ENCODE results near the gene SEC22C. TPM values are rescaled to one million over a fixed set of nuclear protein-coding genes. Genes with fewer than 3 reads are reported as not detected.
A peak's percentile ranks its signal among the peaks of the same experiment; 100 is the strongest.

SEC22C gene
- total and polyA plus RNA-seq, 2 of the 13 experiments (the other 11 are each of a cell fraction or from before 2014, with no cell fraction given), result 20.0 to 40.0 TPM

DNA sequence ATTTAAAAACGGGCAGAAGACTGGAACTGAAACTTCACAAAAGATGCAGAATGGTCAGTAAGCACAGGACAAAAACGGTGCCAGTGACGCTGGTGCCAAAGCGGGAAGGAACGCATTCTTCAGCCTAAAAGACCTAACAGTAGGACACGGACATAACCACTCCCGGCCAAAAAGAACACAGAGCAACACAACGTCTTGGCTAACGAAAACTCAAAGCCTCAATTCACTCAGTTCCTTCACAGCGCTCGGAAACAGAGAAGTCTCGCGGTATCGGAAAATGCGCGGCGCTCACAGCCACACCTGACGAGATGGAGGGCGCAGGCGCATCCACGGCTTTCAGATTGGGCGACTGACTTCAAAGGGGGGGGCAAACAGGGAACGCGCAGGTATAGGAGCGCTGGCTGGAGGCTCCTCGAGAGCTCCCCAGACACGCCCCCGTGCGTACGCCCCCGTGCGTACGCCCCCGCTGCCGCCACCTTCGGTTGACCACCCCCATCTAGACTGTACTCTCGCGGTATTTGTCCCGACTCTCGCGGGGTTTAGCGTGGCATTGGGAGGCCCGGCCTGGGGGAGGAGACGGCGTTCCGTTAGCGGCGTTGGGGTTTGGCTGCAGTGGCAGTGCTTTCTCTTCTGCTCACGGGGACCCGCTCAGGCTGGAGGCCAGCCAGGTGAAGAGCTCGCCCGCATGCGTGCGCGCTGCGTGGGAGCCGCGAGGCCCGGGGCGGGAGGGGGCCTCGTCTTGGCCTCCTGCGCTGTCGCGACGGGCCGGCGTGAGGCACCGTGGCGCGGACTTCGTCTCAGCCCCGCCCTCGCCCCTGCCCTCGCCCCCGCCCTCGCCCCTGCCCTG is 18.6 kb upstream of the SEC22C start, which contains the start of gene NKTR (continued):
- no peak for TF ChIP-seq TIGD3 (CRISPR knock-in tag; IDR thresholded peaks at IDR 0.05; ENCODE audit: borderline replicate concordance)
- peak; percentile 40; the same call in 1 of the 2 replicates for TF ChIP-seq CREM (IDR thresholded peaks at IDR 0.05)
- no peak for TF ChIP-seq CREM (CRISPR knock-in tag; IDR thresholded peaks at IDR 0.05)
- TF ChIP-seq, protein P1, sequence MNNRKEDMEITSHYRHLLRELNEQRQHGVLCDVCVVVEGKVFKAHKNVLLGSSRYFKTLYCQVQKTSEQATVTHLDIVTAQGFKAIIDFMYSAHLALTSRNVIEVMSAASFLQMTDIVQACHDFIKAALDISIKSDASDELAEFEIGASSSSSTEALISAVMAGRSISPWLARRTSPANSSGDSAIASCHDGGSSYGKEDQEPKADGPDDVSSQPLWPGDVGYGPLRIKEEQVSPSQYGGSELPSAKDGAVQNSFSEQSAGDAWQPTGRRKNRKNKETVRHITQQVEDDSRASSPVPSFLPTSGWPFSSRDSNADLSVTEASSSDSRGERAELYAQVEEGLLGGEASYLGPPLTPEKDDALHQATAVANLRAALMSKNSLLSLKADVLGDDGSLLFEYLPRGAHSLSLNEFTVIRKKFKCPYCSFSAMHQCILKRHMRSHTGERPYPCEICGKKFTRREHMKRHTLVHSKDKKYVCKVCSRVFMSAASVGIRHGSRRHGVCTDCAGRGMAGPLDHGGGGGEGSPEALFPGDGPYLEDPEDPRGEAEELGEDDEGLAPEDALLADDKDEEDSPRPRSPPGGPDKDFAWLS (CRISPR knock-in tag; IDR thresholded peaks at IDR 0.05; ENCODE audit: borderline replicate concordance), result no peak
- TF ChIP-seq RAD21 (CRISPR knock-in tag; IDR thresholded peaks at IDR 0.05), result peak; percentile 55
- no peak for TF ChIP-seq ZNF180 (CRISPR knock-in tag; IDR thresholded peaks at IDR 0.05; ENCODE audit: borderline replicate concordance, low read depth)
- TF ChIP-seq NFE2L2 (IDR thresholded peaks at IDR 0.05; ENCODE audit: low read length), result no peak
- TF ChIP-seq POLR2AphosphoS5 (IDR thresholded peaks at IDR 0.05; ENCODE audit: low read depth, low read length), result peak; percentile 94
- TF ChIP-seq USF2 (IDR thresholded peaks at IDR 0.05; ENCODE audit: low read depth, low read length), result no peak
- no peak for TF ChIP-seq USF2 (CRISPR knock-in tag; IDR thresholded peaks at IDR 0.05; ENCODE audit: borderline replicate concordance)
- no peak for TF ChIP-seq ZNF503 (CRISPR knock-in tag; IDR thresholded peaks at IDR 0.05)
- no peak for TF ChIP-seq ZNF672 (CRISPR knock-in tag; IDR thresholded peaks at IDR 0.05)
- no peak for TF ChIP-seq TEAD2 (CRISPR knock-in tag; IDR thresholded peaks at IDR 0.05)
- TF ChIP-seq THAP7 (CRISPR knock-in tag; IDR thresholded peaks at IDR 0.05), result no peak
- TF ChIP-seq ZNF564 (CRISPR knock-in tag; IDR thresholded peaks at IDR 0.05), result peak; percentile 86
- TF ChIP-seq YEATS2 (CRISPR knock-in tag; IDR thresholded peaks at IDR 0.05; ENCODE audit: borderline replicate concordance), result peak; percentile 96
- TF ChIP-seq, protein P2, sequence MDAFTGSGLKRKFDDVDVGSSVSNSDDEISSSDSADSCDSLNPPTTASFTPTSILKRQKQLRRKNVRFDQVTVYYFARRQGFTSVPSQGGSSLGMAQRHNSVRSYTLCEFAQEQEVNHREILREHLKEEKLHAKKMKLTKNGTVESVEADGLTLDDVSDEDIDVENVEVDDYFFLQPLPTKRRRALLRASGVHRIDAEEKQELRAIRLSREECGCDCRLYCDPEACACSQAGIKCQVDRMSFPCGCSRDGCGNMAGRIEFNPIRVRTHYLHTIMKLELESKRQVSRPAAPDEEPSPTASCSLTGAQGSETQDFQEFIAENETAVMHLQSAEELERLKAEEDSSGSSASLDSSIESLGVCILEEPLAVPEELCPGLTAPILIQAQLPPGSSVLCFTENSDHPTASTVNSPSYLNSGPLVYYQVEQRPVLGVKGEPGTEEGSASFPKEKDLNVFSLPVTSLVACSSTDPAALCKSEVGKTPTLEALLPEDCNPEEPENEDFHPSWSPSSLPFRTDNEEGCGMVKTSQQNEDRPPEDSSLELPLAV (CRISPR knock-in tag; conservative IDR thresholded peaks at IDR 0.05; ENCODE audit: low read depth), result no peak
- TF ChIP-seq, protein P3, sequence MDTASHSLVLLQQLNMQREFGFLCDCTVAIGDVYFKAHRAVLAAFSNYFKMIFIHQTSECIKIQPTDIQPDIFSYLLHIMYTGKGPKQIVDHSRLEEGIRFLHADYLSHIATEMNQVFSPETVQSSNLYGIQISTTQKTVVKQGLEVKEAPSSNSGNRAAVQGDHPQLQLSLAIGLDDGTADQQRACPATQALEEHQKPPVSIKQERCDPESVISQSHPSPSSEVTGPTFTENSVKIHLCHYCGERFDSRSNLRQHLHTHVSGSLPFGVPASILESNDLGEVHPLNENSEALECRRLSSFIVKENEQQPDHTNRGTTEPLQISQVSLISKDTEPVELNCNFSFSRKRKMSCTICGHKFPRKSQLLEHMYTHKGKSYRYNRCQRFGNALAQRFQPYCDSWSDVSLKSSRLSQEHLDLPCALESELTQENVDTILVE (CRISPR knock-in tag; IDR thresholded peaks at IDR 0.05), result peak; percentile 84

Data from HepG2 (cell line).